Activated T-cell treated with anti-CD3 and anti-CD28 coated beads, Interleukin-2, amount 50 U/mL, for 1 hour (primary cell): ENCODE results near the gene CR1.
A peak's percentile ranks its signal among the peaks of the same experiment; 100 is the strongest.
"Not testable (repeated sequence)": the region's sequence is repeated elsewhere in the genome, so short reads cannot be mapped to it uniquely, and the experiment has no call there.

Experiments used
- DNase-seq: peaks from one replicate; pipeline ENCODE4 v3.0.0-alpha.2; 2020

The CR1 gene

GRCh38 chr1:207591205-207591604 lies 95.2 kb downstream of the CR1 start:
- not testable (repeated sequence) for DNase-seq

GRCh38 chr1:207594095-207594494 lies 98.1 kb downstream of the CR1 start:
- not testable (repeated sequence) for DNase-seq

- no peak for DNase-seq
These were observed 107.8 kb downstream of the CR1 start for GRCh38 chr1:207603777-207604176.

- no peak for DNase-seq
These were observed 109.7 kb downstream of the CR1 start for GRCh38 chr1:207605444-207606361.

GRCh38 chr1:207606362-207606755 lies 110.4 kb downstream of the CR1 start:
- no peak for DNase-seq

- no peak for DNase-seq
These were observed 116.8 kb downstream of the CR1 start for GRCh38 chr1:207612762-207613161.

- peak; percentile 23 for DNase-seq
These were observed 124.0 kb downstream of the CR1 start for GRCh38 chr1:207619871-207620542.

GRCh38 chr1:207620543-207620893 lies 124.6 kb downstream of the CR1 start:
- no peak for DNase-seq

GRCh38 chr1:207625504-207626071 lies 129.6 kb downstream of the CR1 start:
- DNase-seq, result not testable (repeated sequence)

- DNase-seq, result no peak
These were observed 131.0 kb downstream of the CR1 start for GRCh38 chr1:207626972-207627337.

GRCh38 chr1:207627496-207627895 lies 131.5 kb downstream of the CR1 start:
- no peak for DNase-seq

GRCh38 chr1:207628776-207629175 lies 132.8 kb downstream of the CR1 start:
- DNase-seq, result no peak

GRCh38 chr1:207631137-207631536 lies 135.2 kb downstream of the CR1 start:
- DNase-seq, result no peak

GRCh38 chr1:207633226-207633625 lies 137.3 kb downstream of the CR1 start:
- no peak for DNase-seq

- DNase-seq, result not testable (repeated sequence)
These were observed 137.8 kb downstream of the CR1 start for GRCh38 chr1:207633699-207634289.

GRCh38 chr1:207634293-207634692 lies 138.3 kb downstream of the CR1 start:
- not testable (repeated sequence) for DNase-seq

- not testable (repeated sequence) for DNase-seq
These were observed 139.7 kb downstream of the CR1 start for GRCh38 chr1:207635569-207636186.

- not testable (repeated sequence) for DNase-seq
These were observed 142.7 kb downstream of the CR1 start for GRCh38 chr1:207638487-207639145.

GRCh38 chr1:207639362-207639761 lies 143.4 kb downstream of the CR1 start:
- DNase-seq, result not testable (repeated sequence)

GRCh38 chr1:207644166-207644851 lies 148.4 kb downstream of the CR1 start:
- no peak for DNase-seq

- DNase-seq, result peak; percentile 75
These were observed 149.1 kb downstream of the CR1 start, which contains the start of gene CR1L for GRCh38 chr1:207644852-207645634. TSS of gene CR1L (plus strand) at chr1:207645133. CDS start at chr1:207645234, 101 bp downstream.
